Activated CD8-positive, alpha-beta memory T cell treated with anti-CD3 and anti-CD28 coated beads for 1 hour (primary cell): ENCODE data around the gene SGK1.
"Not testable (repeated sequence)": the region's sequence is repeated elsewhere in the genome, so short reads cannot be mapped to it uniquely, and the experiment has no call there.

Experiments used
- DNase-seq, 2 donors: peaks; one replicate each; pipeline ENCODE4 v3.0.0-alpha.2; 2020; ENCODE audit warnings: low read depth in 1 of 2; ENCODE audit errors: extremely low read depth in 1 of 2

Gene SGK1

DNA sequence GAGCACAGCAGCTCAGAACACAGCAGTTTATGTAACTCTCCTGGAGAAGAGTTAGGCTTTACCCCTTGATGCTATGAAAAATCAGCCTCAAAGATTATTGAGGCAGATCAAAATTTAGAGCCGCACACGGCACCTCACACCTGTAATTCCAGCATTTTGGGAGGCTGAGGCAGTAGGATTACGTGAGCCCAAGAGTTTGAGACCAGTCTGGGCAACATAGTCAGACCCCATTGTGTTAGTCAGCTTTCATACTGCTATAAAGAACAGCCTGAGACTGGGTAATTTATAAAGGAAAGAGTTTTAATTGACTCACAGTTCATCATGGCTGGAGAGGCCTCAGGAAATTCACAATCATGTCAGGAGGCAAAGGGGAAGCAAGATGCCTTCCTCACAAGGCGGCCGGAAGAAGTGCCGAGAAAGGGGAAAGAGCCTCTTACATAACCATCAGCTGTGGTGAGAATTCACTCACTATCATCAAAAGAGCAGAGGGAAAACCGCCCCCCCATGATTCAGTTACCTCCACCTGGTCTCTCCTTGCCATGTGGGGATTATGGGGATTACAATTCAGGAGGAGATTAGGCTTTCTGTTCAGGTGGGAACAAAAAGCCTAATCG lies 87.7 kb downstream of the SGK1 start:
- DNase-seq = no peak

DNA sequence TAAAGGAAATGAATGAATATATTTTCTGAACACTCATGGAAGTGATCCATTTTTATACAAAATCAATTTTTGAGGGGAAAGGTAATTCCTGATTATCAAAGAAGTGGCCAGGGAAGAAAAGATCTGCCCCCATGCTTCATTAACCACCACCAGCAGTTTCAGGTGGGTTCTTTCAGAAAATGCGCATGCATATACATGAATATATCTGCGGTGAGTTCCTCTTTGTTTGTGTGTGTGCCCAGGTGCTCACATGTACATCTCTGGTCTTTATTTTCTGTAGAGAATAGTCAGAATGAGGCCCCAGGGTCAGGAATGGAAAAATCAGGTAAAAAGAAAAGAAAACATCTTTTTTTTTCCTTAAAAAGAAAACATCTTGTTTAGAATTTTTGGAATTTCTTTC lies 88.4 kb downstream of the SGK1 start:
- no peak for DNase-seq

DNA sequence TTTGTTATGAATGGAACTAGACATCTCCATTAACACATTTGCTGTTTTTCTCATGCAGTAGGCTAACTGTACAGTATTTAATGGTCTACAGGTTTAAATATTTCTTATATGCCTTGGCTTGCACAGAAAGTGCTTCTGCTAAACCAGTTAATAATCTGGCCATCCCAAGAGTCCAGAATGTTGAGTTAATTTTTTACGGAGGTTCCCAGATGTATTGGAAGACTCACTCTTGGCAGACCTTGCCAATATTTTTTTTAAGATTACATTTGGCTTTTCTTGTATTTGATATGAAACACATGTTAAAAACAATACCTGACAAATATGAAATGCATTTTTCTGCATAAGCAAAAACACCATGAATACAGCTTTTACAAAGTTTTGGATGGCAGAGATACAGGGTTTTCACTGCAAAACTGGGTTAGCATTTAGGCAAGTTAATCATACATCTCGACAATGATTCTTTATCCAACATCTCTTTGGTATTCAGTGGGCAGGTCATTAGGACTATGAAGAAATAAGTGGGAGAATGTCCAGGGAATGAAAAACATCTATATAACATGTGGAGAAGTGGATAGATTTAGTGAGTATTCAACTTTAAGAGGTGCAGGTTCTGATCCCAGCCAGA lies 94.0 kb downstream of the SGK1 start:
- DNase-seq = no peak

DNA sequence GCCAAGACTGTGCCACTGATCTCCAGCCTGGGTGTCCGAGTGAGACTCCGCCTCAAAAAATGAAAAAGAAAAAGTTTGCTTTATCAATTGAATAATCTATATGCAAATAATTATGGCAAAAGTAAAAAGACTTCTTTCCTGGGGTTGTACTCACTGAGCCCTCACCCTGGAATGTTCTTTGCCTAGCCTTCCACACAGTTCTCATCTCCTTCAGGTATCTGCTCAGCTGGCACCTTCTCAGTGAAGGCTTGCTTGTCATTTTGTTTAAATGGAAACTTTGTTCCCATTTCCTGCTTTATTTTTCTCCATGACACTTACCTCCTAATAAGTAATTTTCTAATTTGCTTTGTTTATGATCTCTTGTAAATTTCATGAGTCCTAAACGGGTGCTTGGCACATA lies 96.7 kb downstream of the SGK1 start:
- no peak for DNase-seq

DNA sequence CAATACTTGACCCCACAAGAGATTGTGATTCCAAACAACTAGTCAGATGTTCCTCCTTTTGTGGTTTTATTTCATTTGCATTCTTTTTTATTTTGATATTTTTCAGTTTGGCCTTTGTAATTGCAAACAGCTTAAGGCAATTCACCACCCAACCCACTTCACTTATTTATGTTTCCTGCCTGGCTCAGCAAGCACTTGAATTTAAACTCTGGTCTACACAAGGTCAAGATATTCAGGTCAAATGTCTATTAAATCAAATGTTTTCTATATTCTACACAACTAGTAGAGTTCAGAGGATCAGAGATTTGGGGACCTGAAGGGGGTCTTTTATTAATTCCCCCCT lies 100.1 kb downstream of the SGK1 start:
- no peak for DNase-seq

DNA sequence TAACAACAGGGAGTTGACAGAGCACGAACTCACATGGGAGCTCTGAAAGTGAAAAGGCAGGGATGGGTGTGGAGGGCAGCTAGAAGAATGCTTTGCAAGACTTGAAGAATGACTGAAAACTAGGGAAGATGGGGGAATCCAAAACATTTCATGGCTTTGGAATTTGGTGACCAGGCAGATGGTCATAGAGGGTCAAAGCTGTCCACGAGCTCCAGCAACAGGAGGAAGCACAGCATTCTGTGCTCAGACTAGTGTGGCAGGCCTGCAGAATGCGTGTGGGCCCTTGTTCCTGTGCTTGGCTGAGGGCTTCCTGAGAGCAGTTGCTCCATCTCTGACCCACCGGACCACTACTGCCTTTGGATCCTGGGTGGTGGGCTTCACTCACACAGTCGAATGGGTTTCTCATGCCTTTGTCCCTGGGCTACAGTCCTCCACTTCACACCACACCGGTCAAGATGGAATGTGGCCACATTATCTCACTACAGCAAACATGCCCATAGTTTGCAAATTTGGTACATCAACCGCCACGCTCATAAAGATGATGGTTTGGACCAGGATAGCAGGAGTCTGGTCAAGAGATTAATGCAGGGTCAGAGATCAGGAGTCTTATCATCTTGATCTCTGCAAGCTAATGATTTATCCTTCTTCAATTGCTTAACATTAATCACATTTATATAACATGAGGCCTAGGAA lies 100.7 kb downstream of the SGK1 start:
- no peak for DNase-seq

DNA sequence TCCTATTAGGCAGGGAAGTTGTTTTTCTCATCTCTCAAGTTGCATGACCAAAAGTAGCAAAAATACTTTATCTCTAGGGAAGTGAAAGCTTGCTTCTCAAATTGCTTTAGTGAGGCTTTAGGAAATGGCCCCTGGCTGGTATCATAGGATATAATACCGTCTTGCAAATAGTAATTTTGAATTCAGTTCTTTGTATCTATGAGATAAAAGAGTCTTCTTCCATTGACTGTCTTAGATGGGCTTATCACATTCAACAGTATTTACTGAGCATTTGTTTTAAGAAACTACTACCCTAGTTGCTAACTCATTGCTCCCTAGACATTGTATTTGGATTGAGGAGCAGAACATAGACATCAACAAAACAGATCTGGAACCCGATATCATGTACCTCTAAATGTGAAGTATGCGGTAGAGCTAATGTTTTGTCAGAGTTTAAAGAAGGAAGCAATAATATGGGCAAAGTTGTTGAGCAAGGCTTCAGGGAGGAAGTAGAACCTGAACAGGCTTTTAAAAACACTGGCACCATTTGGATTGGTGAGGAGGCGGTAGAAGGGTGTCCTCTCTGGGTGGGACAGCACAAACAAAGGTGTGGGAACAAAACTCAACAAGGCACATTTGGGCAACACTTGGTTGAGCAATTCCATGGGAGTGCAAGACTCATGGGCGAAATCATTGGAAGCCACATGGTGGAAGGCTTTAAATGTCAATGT lies 101.5 kb downstream of the SGK1 start:
- DNase-seq = no peak

DNA sequence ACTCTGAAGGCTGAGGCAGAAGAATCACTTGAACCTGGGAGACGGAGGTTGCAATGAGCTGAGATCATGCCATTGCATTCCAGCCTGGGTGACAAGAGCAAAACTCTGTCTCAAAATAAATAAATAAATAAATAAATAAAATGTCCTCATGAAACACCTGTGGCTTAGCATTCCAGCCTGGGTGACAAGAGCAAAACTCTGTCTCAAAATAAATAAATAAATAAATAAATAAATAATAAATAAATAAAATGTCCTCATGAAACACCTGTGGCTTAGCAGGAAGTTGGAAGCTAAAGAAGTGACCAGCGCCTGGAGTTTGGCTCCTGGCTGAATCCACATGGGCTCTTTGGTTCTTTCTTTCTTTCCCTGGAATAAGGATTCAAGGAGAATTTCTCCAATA lies 104.5 kb downstream of the SGK1 start:
- not testable (repeated sequence) for DNase-seq

DNA sequence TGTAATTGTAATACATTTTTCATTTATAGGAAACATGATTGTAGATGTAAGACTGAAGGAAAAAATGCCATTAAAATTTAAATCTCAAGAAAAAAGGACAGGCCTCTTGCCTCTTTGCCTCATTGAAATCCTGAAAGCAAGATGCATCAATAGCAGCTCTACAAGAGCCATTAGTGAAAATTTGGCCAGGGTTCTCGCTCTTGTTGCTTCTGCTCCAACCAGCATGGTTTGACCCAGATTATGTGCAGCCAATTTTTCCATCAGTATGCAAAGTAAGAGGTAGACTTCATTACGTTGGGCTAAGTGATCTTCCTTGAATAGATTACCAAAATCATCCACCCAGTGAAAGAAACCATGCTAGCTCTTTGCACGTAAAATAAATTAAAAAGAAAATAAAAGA lies 106.6 kb downstream of the SGK1 start:
- DNase-seq = no peak

DNA sequence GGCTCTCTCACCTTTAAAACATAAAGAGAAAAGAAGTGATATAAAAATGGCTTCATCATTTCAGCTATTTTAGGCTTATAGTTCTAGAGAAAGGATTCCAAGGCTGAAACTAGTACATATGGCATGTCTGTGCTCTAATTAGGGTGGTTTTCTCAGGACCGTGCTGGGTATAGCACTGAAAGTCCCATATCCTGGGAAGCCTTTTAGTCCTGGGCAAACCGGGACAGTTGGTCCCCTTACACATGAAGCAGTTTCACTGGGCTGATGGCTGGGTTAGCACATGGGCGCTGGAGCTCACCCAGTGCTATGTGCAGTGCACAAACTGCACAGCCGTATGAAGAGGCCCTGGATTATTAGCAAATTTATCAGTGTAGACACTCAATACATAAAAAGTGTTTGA lies 110.5 kb downstream of the SGK1 start:
- DNase-seq = no peak

DNA sequence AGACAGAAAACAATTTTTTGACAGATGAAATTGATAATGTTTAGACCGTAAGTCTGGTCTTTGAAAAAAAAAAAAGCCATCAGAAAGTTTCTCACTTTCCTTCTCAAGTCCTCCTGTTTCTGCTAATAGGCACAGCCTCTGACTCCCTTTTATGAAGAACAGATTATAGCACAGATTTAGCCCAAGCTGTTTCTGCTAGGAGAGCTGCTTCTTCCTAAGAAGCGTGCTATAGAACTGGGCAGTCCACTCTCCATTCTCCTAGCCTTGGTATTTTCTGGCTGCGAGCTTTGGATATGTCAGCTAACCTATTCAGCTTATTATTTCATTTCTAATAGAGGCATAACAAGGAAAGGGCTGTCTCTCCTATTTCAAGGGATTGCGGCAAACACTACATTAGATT lies 112.5 kb downstream of the SGK1 start:
- DNase-seq = no peak

DNA sequence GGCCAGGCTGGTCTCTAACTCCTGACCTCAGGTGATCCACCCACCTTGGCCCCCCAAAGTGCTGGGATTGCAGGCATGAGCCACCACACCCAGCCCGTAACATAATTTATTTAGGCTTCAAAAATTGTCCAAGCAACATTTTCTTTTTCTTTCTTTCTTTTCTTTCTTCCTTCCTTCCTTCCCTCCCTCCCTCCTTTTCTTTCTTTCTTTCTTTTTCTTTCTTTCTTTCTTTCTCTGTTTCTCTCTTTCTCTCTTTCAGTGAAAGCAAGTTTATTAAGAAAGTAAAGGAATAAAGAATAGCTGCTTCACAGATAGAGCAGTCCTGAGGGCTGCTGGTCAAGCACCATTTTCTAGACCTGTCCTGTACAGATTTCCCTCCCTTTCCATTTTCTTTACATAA lies 113.2 kb downstream of the SGK1 start:
- not testable (repeated sequence) for DNase-seq

DNA sequence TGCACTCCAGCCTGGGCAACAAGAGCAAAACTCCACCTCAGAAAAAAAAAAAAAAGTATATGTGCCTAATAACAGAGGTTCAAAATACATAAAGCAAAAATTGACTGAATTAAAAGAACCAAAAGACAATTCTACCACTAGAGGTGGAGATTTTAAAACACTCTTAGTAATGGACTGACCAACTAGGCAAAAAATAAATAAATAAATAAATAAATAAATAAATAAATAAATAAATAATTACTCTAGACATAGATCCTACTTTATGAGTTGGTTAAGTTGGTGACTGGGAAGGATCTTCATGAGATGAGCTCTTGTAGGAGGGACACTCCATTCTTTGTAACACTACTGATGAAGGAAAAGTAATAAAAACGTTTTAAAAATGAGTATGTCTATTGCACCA lies 113.9 kb downstream of the SGK1 start:
- DNase-seq = no peak

DNA sequence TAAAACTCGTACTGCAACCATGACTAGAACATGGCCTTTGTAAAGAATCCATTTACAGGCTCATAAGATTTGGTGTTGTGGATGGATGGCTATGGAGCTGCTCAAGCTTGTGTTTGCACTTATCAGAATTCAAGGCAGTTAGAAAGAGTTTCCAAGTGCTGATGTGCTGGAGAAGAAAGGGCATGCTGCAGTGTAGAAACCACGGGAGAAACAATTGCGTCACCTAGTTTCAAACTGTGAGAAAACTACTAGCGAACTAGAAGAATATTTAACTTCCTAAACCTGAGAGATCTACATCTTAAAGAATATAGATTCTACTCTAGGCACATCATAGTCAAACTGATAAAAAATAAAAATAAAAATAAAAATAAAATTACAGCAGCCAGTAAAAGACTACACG lies 116.2 kb downstream of the SGK1 start:
- no peak for DNase-seq

DNA sequence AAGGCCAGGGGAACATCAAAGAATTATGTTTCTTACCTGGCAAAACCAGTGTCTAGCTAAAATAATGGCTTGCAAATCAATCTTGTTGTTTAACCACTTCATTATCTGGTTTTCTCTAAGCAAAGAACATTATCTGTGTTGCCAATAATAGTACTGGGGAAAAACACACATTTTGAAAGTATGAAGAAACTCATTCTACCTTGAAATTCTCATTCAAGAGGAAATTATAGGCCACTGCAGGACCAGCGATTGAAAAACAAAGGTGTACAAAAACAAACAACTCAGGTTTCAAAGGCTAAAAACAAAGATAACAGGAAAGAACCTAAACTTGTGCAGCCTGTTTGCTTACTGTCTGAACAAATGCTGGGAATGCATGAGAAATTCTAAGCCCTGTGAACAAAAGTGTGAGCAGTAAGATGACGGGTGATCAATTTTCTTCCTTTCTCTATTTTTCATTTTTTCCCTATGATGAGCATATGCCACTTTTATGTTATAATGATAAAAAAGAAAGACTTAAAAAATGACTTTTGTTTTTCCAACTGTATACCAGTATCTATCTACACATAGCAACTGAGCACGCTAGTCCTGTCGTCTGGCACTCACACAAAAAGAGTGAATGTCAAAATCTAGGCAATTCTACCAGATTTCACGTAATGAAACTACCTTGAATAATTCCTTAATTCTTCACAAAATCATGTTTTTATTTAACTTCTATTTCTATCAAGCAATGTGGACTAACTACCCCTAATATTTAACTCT lies 117.9 kb downstream of the SGK1 start:
- no peak for DNase-seq

DNA sequence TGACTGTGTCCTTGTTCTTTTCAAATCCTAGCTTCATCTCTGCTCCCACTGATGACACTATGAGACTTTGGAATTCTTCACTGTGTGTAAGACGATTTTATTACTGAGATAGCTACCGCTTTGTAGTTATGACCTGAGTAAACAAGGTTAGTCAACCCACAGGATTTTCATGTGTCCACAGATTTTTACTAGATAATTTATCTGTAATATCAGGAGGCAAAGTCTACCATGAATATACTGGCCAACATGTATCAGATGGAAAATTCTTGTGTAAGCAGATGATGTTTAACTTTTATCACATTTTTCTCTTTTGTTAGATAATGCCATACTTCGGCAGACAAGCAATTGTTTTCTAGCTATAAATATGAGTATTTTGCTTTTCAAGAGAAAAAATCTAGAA lies 119.8 kb downstream of the SGK1 start:
- no peak for DNase-seq

DNA sequence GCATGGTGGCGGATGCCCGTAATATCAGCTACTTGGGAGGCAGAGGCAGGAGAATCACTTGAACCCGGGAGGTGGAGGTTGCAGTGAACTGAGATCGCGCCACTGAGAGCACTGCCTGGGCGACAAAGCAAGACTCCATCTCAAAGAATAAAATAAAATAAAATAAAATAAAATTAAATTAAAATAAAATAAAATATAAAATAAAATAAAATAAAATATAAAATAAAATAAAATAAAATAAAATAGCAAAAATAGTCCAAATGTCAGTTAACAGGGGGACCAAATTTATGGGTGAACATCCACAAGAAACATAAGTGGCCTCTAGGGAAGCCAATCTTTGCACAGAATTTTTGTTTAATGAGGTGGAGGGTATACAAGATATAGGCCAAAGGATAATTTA lies 120.2 kb downstream of the SGK1 start:
- DNase-seq = not testable (repeated sequence)

DNA sequence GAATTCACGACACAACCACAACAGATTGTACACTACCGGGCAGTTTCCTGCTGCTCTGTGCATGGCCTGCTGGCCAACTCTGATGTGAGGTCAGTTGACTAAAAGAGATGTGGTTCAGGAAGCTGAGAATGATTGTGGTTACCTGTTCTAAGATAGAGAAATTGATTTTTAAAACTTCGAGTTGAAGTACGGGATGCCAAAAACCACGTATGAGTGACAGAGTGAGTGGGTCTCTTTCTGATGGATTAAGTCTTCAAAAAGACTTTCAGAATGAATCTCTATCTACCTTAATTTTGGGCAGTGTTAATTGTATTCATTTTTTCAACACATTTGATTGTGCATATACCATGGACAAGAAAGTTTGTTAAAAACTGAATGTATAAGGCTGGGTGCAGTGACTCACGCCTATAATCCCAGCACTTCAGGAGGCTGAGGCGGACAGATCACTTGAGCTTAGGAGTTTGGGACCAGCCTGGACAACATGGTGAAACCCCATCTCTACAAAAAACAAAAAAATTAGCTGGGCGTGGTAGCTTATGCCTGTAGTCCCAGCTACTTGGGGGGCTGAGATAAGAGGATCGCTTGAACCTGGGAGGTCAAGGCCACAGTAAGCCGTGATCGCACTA lies 121.2 kb downstream of the SGK1 start:
- DNase-seq = no peak

DNA sequence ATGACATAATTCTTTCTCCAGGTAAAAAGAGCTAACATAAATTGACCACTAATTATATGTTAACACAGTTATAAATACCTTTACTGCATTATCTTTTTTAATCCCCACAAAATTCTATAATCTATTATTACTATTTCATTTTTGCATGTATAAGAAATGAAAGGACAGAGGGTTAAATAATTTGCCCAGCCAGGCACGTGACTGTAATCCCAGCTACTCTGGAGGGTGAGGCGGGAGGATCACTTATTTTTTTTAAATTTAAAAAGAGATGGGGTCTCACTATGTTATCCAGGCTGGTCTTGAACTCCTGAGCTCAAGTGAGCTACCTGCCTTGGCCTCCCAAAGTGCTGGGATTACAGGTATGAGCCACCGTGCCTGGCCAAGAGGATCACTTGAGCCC lies 121.9 kb downstream of the SGK1 start:
- no peak for DNase-seq

DNA sequence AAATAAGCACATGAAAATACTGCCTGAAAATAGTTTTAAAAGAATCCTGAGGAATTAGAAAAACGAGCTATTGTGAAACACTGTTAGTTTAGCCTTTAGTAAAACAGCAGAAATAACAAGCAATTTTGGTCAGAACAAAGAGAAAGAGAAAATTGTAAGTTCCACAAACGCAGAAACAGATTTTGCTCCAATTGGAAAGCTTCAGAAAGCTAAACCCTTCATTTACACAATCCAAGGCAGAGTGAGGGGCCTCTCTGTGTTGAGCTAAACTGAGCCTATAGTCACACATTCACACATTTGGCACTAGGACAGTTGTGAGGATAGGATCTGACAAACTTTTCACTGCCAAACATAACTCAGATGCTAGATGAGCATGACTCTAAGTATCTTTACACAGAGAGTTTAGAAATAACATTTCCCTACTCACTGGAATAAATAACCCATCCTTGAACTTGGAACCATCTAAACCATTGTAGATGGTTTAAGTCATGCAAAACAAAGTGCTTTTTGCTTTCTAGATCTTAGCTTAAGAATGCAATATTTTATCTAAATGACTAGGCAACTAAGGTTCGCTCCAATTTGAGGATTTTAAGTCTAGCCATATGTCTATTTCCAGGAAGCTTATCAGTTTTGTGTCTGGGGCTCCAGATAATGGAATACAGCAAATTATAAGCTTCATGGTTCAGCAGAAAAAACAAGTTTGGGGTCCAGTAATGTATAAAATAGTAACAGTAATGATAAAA lies 122.6 kb downstream of the SGK1 start:
- no peak for DNase-seq
